ENCODE data around the gene C3orf38.
"Not testable (repeated sequence)": the region's sequence is repeated elsewhere in the genome, so short reads cannot be mapped to it uniquely, and the experiment has no call there.

C3orf38 gene

GRCh38 chr3:88166419-88166971 is 16.7 kb downstream of the C3orf38 start:
- DNase-seq: no peak

- no peak for DNase-seq
Observed at GRCh38 chr3:88167173-88167572, 17.4 kb downstream of the C3orf38 start.

GRCh38 chr3:88167704-88168103 is 17.9 kb downstream of the C3orf38 start:
- DNase-seq: no peak

GRCh38 chr3:88168171-88168570 is 18.4 kb downstream of the C3orf38 start:
- no peak for DNase-seq

GRCh38 chr3:88180398-88180999 is 30.7 kb downstream of the C3orf38 start:
- no peak for DNase-seq

GRCh38 chr3:88182165-88182918 is 32.6 kb downstream of the C3orf38 start:
- not testable (repeated sequence) for DNase-seq

- no peak for DNase-seq
Observed at GRCh38 chr3:88188436-88188835, 38.7 kb downstream of the C3orf38 start.

GRCh38 chr3:88189361-88189810 is 39.6 kb downstream of the C3orf38 start:
- DNase-seq: no peak

- no peak for DNase-seq
Observed at GRCh38 chr3:88191872-88192409, 42.2 kb downstream of the C3orf38 start.

- no peak for DNase-seq
Observed at GRCh38 chr3:88192631-88193030, 42.9 kb downstream of the C3orf38 start.

GRCh38 chr3:88195951-88196434 is 46.2 kb downstream of the C3orf38 start:
- peak; percentile 18 for DNase-seq

GRCh38 chr3:88198121-88198520 is 48.4 kb downstream of the C3orf38 start:
- no peak for DNase-seq

GRCh38 chr3:88203642-88204055 is 53.9 kb downstream of the C3orf38 start:
- peak; percentile 51 for DNase-seq
